T-cell (primary cell): Measurements from ENCODE around the gene FTO. TPM values are rescaled to one million over a fixed set of nuclear protein-coding genes. Genes with fewer than 3 reads are reported as not detected.

ENCODE experiments used
- ATAC-seq, 4 experiments: fragments of 200-7000 bp in 3 of 4; fragments of 150-1000 bp in 1 of 4; cut with Tn5 transposase; replicated peaks in 1 of 4; 1 replicate in 3 of 4; 2 replicates in 1 of 4; pipeline ENCODE4 v1.10.0; 2021; ENCODE audit warnings: moderate library complexity in 3 of 4, mild to moderate bottlenecking in 2 of 4, moderate number of reproducible peaks in 1 of 4
- CTCF ChIA-PET, 2 donors: fragments of 300-600 bp; sonication (Branson Sonifier 250); formaldehyde crosslinking; loops; one replicate each; lab custom pipeline; 2022; ENCODE audit warnings: antibody characterized with exemption in 2 of 2; lab: Charles Lee
- POLR2A ChIA-PET, 2 donors: fragments of 300-600 bp; sonication (Branson Sonifier 250); formaldehyde crosslinking; loops; one replicate each; lab custom pipeline; 2022; ENCODE audit warnings: antibody characterized with exemption in 2 of 2; lab: Charles Lee
- DNase-seq, 35 experiments: peaks; one replicate each; pipeline versions ENCODE4 v3.0.0 to v3.0.0-alpha.2; 2013 to 2023
- H3K27ac ChIP-seq: one replicate; pipeline ENCODE4 v1.5.1; 2013; ENCODE audit warnings: low read length
- H3K27me3 ChIP-seq, 2 experiments: replicated peaks in 1 of 2; 1 replicate in 1 of 2; 2 replicates in 1 of 2; pipeline versions ENCODE4 v1.6.1 to v1.7.0; 2013; ENCODE audit warnings: low read length in 1 of 2, mixed read lengths in 1 of 2; ENCODE audit not compliant: control insufficient read depth in 2 of 2, insufficient read depth in 2 of 2; ENCODE audit errors: extremely low read depth in 1 of 2
- H3K36me3 ChIP-seq, 2 donors: 1 replicate in 1 of 2; 2 replicates in 1 of 2; pipeline versions ENCODE4 v1.6.1 to v1.7.0; 2013; ENCODE audit warnings: low read length in 1 of 2; ENCODE audit not compliant: control insufficient read depth in 2 of 2, insufficient read depth in 1 of 2; ENCODE audit errors: extremely low read depth in 1 of 2
- H3K4me1 ChIP-seq, 2 experiments: 1 replicate in 1 of 2; 2 replicates in 1 of 2; pipeline versions ENCODE4 v1.6.1 to v1.7.0; 2013; ENCODE audit warnings: low read length in 2 of 2, mixed read lengths in 1 of 2; ENCODE audit not compliant: insufficient read depth in 2 of 2, control insufficient read depth in 1 of 2; ENCODE audit errors: extremely low read depth in 1 of 2
- H3K4me3 ChIP-seq, 2 donors: 1 replicate in 1 of 2; 2 replicates in 1 of 2; pipeline versions ENCODE4 v1.5.1 to v1.7.0; 2013; ENCODE audit warnings: mild to moderate bottlenecking in 2 of 2, low read length in 1 of 2, moderate library complexity in 1 of 2; ENCODE audit not compliant: control insufficient read depth in 1 of 2; ENCODE audit errors: extremely low read depth in 1 of 2
- H3K9me3 ChIP-seq: 2 replicates; pipeline ENCODE4 v1.7.0; 2013
- H3K27ac Mint-ChIP-seq, 2 donors: one replicate each; pipeline ENCODE4 v1.8.0; 2020 to 2021; ENCODE audit warnings: mild to moderate bottlenecking in 2 of 2, mixed read lengths in 2 of 2
- H3K27me3 Mint-ChIP-seq, 2 donors: one replicate each; pipeline ENCODE4 v1.8.0; 2021 to 2022; ENCODE audit warnings: mixed read lengths in 2 of 2
- H3K36me3 Mint-ChIP-seq: one replicate; pipeline ENCODE4 v1.8.0; 2021; ENCODE audit warnings: mixed read lengths
- H3K4me1 Mint-ChIP-seq, 3 donors: one replicate each; pipeline ENCODE4 v1.8.0; 2020 to 2022; ENCODE audit warnings: mixed read lengths in 3 of 3, mild to moderate bottlenecking in 1 of 3
- H3K4me3 Mint-ChIP-seq, 3 donors: one replicate each; pipeline ENCODE4 v1.8.0; 2020 to 2022; ENCODE audit warnings: mild to moderate bottlenecking in 3 of 3, mixed read lengths in 3 of 3, moderate library complexity in 3 of 3
- H3K9me3 Mint-ChIP-seq, 3 donors: one replicate each; pipeline ENCODE4 v1.8.0; 2020 to 2022; ENCODE audit warnings: mixed read lengths in 3 of 3
- WGBS: methylation state at CpG from one replicate; pipeline ENCODE4 v1.1.5; 2013; ENCODE audit warnings: missing lambda C conversion rate; ENCODE audit not compliant: insufficient coverage; 5-methylcytosine and 5-hydroxymethylcytosine counted together
- total RNA-seq, 35 experiments: library from RNA in 6 of 35; stranded (reverse) in 6 of 35; fragments of 120-200 nt in 1 of 35; gene quantifications; one replicate each; pipeline versions ENCODE4 v1.2.1 to v1.2.4 and lab custom pipeline; 2013 to 2026

Gene FTO
- total RNA-seq, 5 donors from 2014 or later (not counting 1 experiment from before 2014, with no cell fraction given) = 44.7 to 69.0 (median 46.0) TPM

DNA sequence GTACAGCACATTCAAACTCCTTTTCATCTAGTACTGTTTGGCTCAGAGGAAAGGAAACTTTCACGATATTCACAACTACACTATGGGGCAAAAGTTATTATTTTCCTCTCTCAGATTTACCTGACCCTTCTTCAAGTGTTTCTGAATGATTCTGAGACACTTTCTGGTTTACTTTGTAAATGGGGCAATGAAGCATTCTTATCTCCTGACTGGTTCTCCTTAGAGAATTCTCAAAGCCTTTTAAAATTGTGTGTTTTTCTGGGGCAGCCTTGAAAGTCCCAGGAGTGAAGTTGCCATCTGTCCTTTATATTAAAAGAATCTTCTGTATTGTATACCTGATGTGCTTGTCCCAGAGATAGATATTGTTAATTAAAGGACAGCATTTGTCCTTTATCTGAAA, 264.9 kb downstream of the FTO start:
- no peaks in the 10 kb centered on the region for H3K36me3 ChIP-seq
- ATAC-seq (no peak), DNase-seq (no peak)
- Mint-ChIP-seq H3K4me1 (peaks cover 0 to 3% (median 0%) of the 10 kb centered on the region in 3 donors), H3K36me3 (peaks cover 35% of the 10 kb centered on the region), H3K9me3 (no peaks in the 10 kb centered on the region), H3K27ac (no peak overlapping the region), H3K4me3 (no peak overlapping the region), H3K27me3 (no peaks in the 10 kb centered on the region)
- no peaks in the 10 kb centered on the region for H3K9me3 ChIP-seq
- no peaks in the 10 kb centered on the region for H3K4me1 ChIP-seq
- ChIA-PET CTCF (interaction anchor here in 1 of 2 donors (0.6 kb wide), 1 partner anchor 231 kb away, joined by 4 read pairs; no protein-coding TSS in a partner anchor), POLR2A (no interaction called here)
- no peak overlapping the region for H3K4me3 ChIP-seq
- no peaks in the 10 kb centered on the region for H3K27me3 ChIP-seq
- no peak overlapping the region for H3K27ac ChIP-seq
- WGBS = no CpG with 5 or more reads among the region's 1 CpG

DNA sequence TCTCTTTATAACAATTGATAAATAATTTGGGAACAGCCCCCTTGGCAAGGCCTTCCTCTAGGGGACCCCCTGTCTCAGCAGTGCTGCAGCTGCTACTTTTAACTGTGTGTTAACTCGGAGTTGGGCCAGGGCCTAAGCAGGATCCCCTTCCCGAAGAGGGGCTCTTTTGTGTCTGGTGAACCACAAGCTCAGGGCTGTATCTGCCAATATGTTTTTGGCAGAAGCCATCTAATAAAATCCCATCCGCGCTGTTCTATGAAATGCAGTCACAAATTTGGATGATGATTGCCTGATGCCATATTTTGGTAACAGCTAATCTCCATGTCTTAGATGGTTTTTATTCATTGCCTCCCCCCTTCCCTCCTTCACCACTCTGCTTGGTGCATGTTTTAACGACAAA, 267.7 kb downstream of the FTO start:
- POLR2A ChIA-PET = no interaction called here
- H3K27ac Mint-ChIP-seq = no peak overlapping the region
- H3K4me3 ChIP-seq = no peak overlapping the region
- H3K27ac ChIP-seq = no peak overlapping the region
- no peaks in the 10 kb centered on the region for H3K36me3 ChIP-seq
- no peaks in the 10 kb centered on the region for H3K27me3 Mint-ChIP-seq
- no peak overlapping the region for H3K4me3 Mint-ChIP-seq
- DNase-seq (no peak), ATAC-seq (no peak)
- peaks cover 0 to 3% (median 0%) of the 10 kb centered on the region in 3 donors for H3K4me1 Mint-ChIP-seq
- peaks cover 30% of the 10 kb centered on the region for H3K36me3 Mint-ChIP-seq
- WGBS = 97% methylated on average over 4 of the region's 5 CpGs
- no peaks in the 10 kb centered on the region for H3K9me3 ChIP-seq
- no peaks in the 10 kb centered on the region for H3K9me3 Mint-ChIP-seq
- CTCF ChIA-PET = no interaction called here
- no peaks in the 10 kb centered on the region for H3K27me3 ChIP-seq
- no peaks in the 10 kb centered on the region for H3K4me1 ChIP-seq

DNA sequence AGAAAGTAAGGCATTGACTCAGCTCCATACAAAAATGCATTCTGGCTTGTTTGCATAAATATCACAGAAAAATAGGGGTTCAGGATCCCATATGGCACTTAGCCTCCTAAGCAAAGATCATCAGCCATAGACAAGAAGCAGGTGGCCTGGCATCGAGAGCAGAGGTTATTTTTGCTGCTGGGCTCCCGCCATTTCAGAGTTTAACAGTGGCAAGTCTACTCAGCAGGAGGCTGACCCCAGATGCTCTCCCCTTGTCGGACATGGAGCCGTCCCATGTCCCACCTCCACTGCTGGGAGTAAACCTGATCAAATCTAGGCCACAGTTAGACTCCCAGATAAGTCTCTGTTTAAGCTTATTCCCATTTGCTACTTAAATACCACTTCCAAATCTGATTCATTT, 269.1 kb downstream of the FTO start:
- H3K4me3 Mint-ChIP-seq = no peak overlapping the region
- H3K27ac Mint-ChIP-seq = no peak overlapping the region
- peaks cover 0 to 3% (median 0%) of the 10 kb centered on the region in 3 donors for H3K4me1 Mint-ChIP-seq
- H3K27me3 Mint-ChIP-seq = no peaks in the 10 kb centered on the region
- H3K27me3 ChIP-seq = no peaks in the 10 kb centered on the region
- 100% methylated on average over 4 of the region's 4 CpGs for WGBS
- no peak for ATAC-seq
- no peak for DNase-seq
- no peak overlapping the region for H3K27ac ChIP-seq
- H3K9me3 Mint-ChIP-seq = no peaks in the 10 kb centered on the region
- H3K36me3 ChIP-seq = no peaks in the 10 kb centered on the region
- no peaks in the 10 kb centered on the region for H3K4me1 ChIP-seq
- ChIA-PET CTCF (no interaction called here), POLR2A (no interaction called here)
- no peak overlapping the region for H3K4me3 ChIP-seq
- peaks cover 22% of the 10 kb centered on the region for H3K36me3 Mint-ChIP-seq
- no peaks in the 10 kb centered on the region for H3K9me3 ChIP-seq

DNA sequence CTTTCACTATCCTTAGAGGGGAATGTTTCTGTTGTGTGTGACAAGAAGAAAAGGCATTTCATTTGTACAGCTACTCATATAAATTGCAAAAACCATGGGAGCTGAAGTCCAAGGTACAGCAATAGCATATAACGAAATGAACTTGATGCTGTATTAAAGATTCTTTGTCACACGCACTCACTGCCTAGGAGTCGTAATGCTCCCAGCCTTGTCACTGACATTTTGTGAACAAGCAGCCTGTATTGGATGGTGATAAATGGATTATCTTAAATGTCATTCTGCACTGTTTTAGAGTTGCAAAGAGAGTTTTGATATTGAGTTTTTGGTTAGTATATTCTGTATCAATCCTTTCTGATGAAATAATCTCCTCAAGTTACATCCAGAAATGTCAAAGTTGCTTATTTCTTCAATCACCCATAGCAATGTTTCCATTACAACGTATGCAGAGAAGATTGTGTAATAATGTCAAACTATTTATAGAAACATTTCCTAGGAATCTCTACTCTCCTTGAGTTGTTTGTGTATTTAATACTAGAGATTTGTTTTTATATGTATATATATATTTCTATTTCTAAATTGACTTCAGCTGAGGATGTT, 270.6 kb downstream of the FTO start:
- no peak overlapping the region for H3K27ac ChIP-seq
- Mint-ChIP-seq H3K36me3 (peaks cover 15% of the 10 kb centered on the region), H3K4me1 (peaks cover 0 to 3% (median 0%) of the 10 kb centered on the region in 3 donors), H3K27ac (no peak overlapping the region), H3K9me3 (no peaks in the 10 kb centered on the region), H3K27me3 (no peaks in the 10 kb centered on the region), H3K4me3 (no peak overlapping the region)
- ChIA-PET POLR2A (no interaction called here), CTCF (no interaction called here)
- 100% methylated on average over 3 of the region's 4 CpGs for WGBS
- H3K4me3 ChIP-seq = no peak overlapping the region
- H3K4me1 ChIP-seq = no peaks in the 10 kb centered on the region
- no peak for ATAC-seq
- no peaks in the 10 kb centered on the region for H3K9me3 ChIP-seq
- DNase-seq = no peak
- no peaks in the 10 kb centered on the region for H3K36me3 ChIP-seq
- no peaks in the 10 kb centered on the region for H3K27me3 ChIP-seq

DNA sequence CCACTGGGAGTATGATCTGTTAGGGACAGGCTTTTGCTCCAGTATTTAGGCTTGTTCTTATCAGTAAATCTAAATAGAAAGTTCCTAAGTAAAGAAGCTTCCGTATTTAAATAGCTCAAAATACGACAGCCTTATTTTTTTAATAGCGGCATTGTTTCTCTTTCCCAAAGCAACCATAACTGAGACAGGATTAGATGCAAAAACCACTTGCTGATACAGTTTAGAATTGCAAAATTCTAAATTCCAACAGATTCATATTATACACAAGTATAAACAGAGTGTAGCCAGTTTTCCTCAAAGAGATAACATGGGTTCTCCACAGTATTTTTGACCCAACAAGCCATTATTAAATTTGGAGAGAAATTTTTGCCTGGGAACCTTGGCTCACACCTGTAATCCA, 276.7 kb downstream of the FTO start:
- H3K27me3 Mint-ChIP-seq = no peaks in the 10 kb centered on the region
- H3K27ac Mint-ChIP-seq = no peak overlapping the region
- H3K27me3 ChIP-seq = no peaks in the 10 kb centered on the region
- ChIA-PET POLR2A (interaction anchor here in 1 of 2 donors (0.5 to 0.6 kb wide), 2 partner anchors 70 to 1254 kb away, joined by 3 read pairs; no protein-coding TSS in a partner anchor), CTCF (no interaction called here)
- no peaks in the 10 kb centered on the region for H3K4me1 ChIP-seq
- H3K4me3 Mint-ChIP-seq = no peak overlapping the region
- no peaks in the 10 kb centered on the region for H3K36me3 ChIP-seq
- H3K9me3 ChIP-seq = no peaks in the 10 kb centered on the region
- no peaks in the 10 kb centered on the region for H3K4me1 Mint-ChIP-seq
- no peak overlapping the region for H3K27ac ChIP-seq
- no peak for DNase-seq
- no peak overlapping the region for H3K4me3 ChIP-seq
- no peak for ATAC-seq
- peaks cover 33% of the 10 kb centered on the region for H3K36me3 Mint-ChIP-seq
- no peaks in the 10 kb centered on the region for H3K9me3 Mint-ChIP-seq
- no CpG with 5 or more reads among the region's 3 CpGs for WGBS

DNA sequence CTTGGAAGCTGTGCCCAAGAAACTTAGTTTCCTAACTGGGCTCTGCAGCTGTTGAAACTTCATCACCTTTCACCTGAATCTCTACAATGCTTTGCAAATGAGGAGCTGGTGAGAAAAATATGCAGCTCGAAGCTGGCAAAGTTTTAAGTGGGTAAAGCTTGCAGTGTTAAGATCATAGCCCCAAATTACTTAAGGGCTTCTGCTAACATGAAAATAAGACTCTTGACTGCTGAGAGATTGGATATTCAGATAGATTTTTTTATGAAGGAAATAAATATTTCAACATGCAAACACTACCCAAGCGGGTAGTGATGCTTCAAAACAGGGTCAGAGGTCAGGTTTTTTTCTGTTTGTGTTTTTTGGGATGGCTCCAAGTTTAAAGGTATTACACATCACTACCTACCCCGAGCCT, 278.7 kb downstream of the FTO start:
- Mint-ChIP-seq H3K27ac (no peak overlapping the region), H3K27me3 (no peaks in the 10 kb centered on the region), H3K36me3 (peaks cover 33% of the 10 kb centered on the region), H3K9me3 (no peaks in the 10 kb centered on the region), H3K4me3 (no peak overlapping the region), H3K4me1 (no peaks in the 10 kb centered on the region)
- ChIA-PET CTCF (no interaction called here), POLR2A (no interaction called here)
- Histone ChIP-seq H3K9me3 (no peaks in the 10 kb centered on the region), H3K36me3 (no peaks in the 10 kb centered on the region), H3K4me3 (no peak overlapping the region), H3K27ac (no peak overlapping the region), H3K27me3 (no peaks in the 10 kb centered on the region), H3K4me1 (no peaks in the 10 kb centered on the region)
- no peak for DNase-seq
- no peak for ATAC-seq
- WGBS = no CpG with 5 or more reads among the region's 3 CpGs
